Measurements from ENCODE around the gene TRAFD1.

Gene TRAFD1

GRCh38 chr12:112140728-112141127, 15.4 kb downstream of the TRAFD1 start:
- DNase-seq (ENCODE audit: extremely low spot score) = no peak
- CTCF ChIA-PET = no interaction called here
- no peak for TF ChIP-seq FOXM1 (IDR thresholded peaks at IDR 0.05; ENCODE audit: borderline replicate concordance)
- TF ChIP-seq BHLHE40 (IDR thresholded peaks at IDR 0.05; ENCODE audit: borderline replicate concordance) = no peak
- no peak for TF ChIP-seq ARNT (IDR thresholded peaks at IDR 0.05)
- no peak for TF ChIP-seq SUZ12 (IDR thresholded peaks at IDR 0.05)
- no peak for TF ChIP-seq TARDBP (IDR thresholded peaks at IDR 0.05)
- TF ChIP-seq ELF4 (IDR thresholded peaks at IDR 0.05) = no peak
- TF ChIP-seq ZNF384 (IDR thresholded peaks at IDR 0.05) = no peak
- TF ChIP-seq PKNOX1 (IDR thresholded peaks at IDR 0.05) = no peak
- TF ChIP-seq L3MBTL2 (conservative IDR thresholded peaks at IDR 0.05) = no peak
- TF ChIP-seq LEF1 (IDR thresholded peaks at IDR 0.05; ENCODE audit: borderline replicate concordance) = no peak
- no peak for TF ChIP-seq NFRKB (IDR thresholded peaks at IDR 0.05)
- TF ChIP-seq FOXA1 (IDR thresholded peaks at IDR 0.05) = no peak
- TF ChIP-seq HDGF (IDR thresholded peaks at IDR 0.05; ENCODE audit: borderline replicate concordance) = no peak
- TF ChIP-seq FOXK2 (IDR thresholded peaks at IDR 0.05) = no peak
- TF ChIP-seq SP1 (IDR thresholded peaks at IDR 0.05) = no peak
- no peak for TF ChIP-seq CTBP1 (IDR thresholded peaks at IDR 0.05; ENCODE audit: borderline replicate concordance)
- POLR2A ChIA-PET = no interaction called here

- POLR2A ChIA-PET = no interaction called here
- TF ChIP-seq NFRKB (IDR thresholded peaks at IDR 0.05) = no peak
- no peak for TF ChIP-seq HDGF (IDR thresholded peaks at IDR 0.05; ENCODE audit: borderline replicate concordance)
- no peak for TF ChIP-seq PKNOX1 (IDR thresholded peaks at IDR 0.05)
- TF ChIP-seq ELF4 (IDR thresholded peaks at IDR 0.05) = no peak
- TF ChIP-seq FOXK2 (IDR thresholded peaks at IDR 0.05) = no peak
- TF ChIP-seq LEF1 (IDR thresholded peaks at IDR 0.05; ENCODE audit: borderline replicate concordance) = no peak
- no peak for TF ChIP-seq FOXM1 (IDR thresholded peaks at IDR 0.05; ENCODE audit: borderline replicate concordance)
- TF ChIP-seq ARNT (IDR thresholded peaks at IDR 0.05) = no peak
- TF ChIP-seq SP1 (IDR thresholded peaks at IDR 0.05) = no peak
- TF ChIP-seq SUZ12 (IDR thresholded peaks at IDR 0.05) = no peak
- no peak for TF ChIP-seq CTBP1 (IDR thresholded peaks at IDR 0.05; ENCODE audit: borderline replicate concordance)
- TF ChIP-seq FOXA1 (IDR thresholded peaks at IDR 0.05) = no peak
- no peak for TF ChIP-seq BHLHE40 (IDR thresholded peaks at IDR 0.05; ENCODE audit: borderline replicate concordance)
- no peak for DNase-seq (ENCODE audit: extremely low spot score)
- CTCF ChIA-PET = interaction anchor here (0.6 kb wide), 1 partner anchor 848 kb away, joined by 3 read pairs; no protein-coding TSS in a partner anchor
Measured at GRCh38 chr12:112146123-112146522, 20.8 kb downstream of the TRAFD1 start.

- TF ChIP-seq ZNF384 (IDR thresholded peaks at IDR 0.05) = no peak
- TF ChIP-seq FOXA1 (IDR thresholded peaks at IDR 0.05) = no peak
- TF ChIP-seq TARDBP (IDR thresholded peaks at IDR 0.05) = no peak
- TF ChIP-seq FOXM1 (IDR thresholded peaks at IDR 0.05; ENCODE audit: borderline replicate concordance) = no peak
- no peak for TF ChIP-seq ARNT (IDR thresholded peaks at IDR 0.05)
- no peak for TF ChIP-seq FOXK2 (IDR thresholded peaks at IDR 0.05)
- TF ChIP-seq LEF1 (IDR thresholded peaks at IDR 0.05; ENCODE audit: borderline replicate concordance) = no peak
- no peak for TF ChIP-seq SP1 (IDR thresholded peaks at IDR 0.05)
- TF ChIP-seq BHLHE40 (IDR thresholded peaks at IDR 0.05; ENCODE audit: borderline replicate concordance) = no peak
- ChIA-PET POLR2A (no interaction called here), CTCF (no interaction called here)
- no peak for DNase-seq (ENCODE audit: extremely low spot score)
Measured at GRCh38 chr12:112148031-112148513, 22.7 kb downstream of the TRAFD1 start.

- POLR2A ChIA-PET = no interaction called here
- no peak for DNase-seq (ENCODE audit: extremely low spot score)
- CTCF ChIA-PET = no interaction called here
- TF ChIP-seq BHLHE40 (IDR thresholded peaks at IDR 0.05; ENCODE audit: borderline replicate concordance) (no peak), FOXM1 (IDR thresholded peaks at IDR 0.05; ENCODE audit: borderline replicate concordance) (no peak), ARNT (IDR thresholded peaks at IDR 0.05) (no peak), L3MBTL2 (conservative IDR thresholded peaks at IDR 0.05) (no peak), ELF4 (IDR thresholded peaks at IDR 0.05) (no peak)
Measured at GRCh38 chr12:112149596-112149995, 24.2 kb downstream of the TRAFD1 start.

- DNase-seq (ENCODE audit: extremely low spot score) = no peak
- CTCF ChIA-PET = interaction anchor here (0.6 kb wide), 2 partner anchors 108 to 305 kb away, joined by 3 to 10 read pairs; no protein-coding TSS in a partner anchor
- TF ChIP-seq PKNOX1 (IDR thresholded peaks at IDR 0.05) (no peak), CTBP1 (IDR thresholded peaks at IDR 0.05; ENCODE audit: borderline replicate concordance) (no peak), LEF1 (IDR thresholded peaks at IDR 0.05; ENCODE audit: borderline replicate concordance) (no peak), ARNT (IDR thresholded peaks at IDR 0.05) (no peak), FOXA1 (IDR thresholded peaks at IDR 0.05) (no peak)
- POLR2A ChIA-PET = no interaction called here
Measured at GRCh38 chr12:112151766-112152541, 26.6 kb downstream of the TRAFD1 start.

- ChIA-PET CTCF (no interaction called here), POLR2A (no interaction called here)
- TF ChIP-seq HDGF (IDR thresholded peaks at IDR 0.05; ENCODE audit: borderline replicate concordance) (no peak), PKNOX1 (IDR thresholded peaks at IDR 0.05) (no peak), LEF1 (IDR thresholded peaks at IDR 0.05; ENCODE audit: borderline replicate concordance) (no peak), SUZ12 (IDR thresholded peaks at IDR 0.05) (no peak), TARDBP (IDR thresholded peaks at IDR 0.05) (no peak), L3MBTL2 (conservative IDR thresholded peaks at IDR 0.05) (no peak), ZNF384 (IDR thresholded peaks at IDR 0.05) (no peak), FOXM1 (IDR thresholded peaks at IDR 0.05; ENCODE audit: borderline replicate concordance) (no peak), FOXA1 (IDR thresholded peaks at IDR 0.05) (no peak), SP1 (IDR thresholded peaks at IDR 0.05) (no peak), ELF4 (IDR thresholded peaks at IDR 0.05) (no peak), BHLHE40 (IDR thresholded peaks at IDR 0.05; ENCODE audit: borderline replicate concordance) (no peak), FOXK2 (IDR thresholded peaks at IDR 0.05) (no peak), ARNT (IDR thresholded peaks at IDR 0.05) (no peak), CTBP1 (IDR thresholded peaks at IDR 0.05; ENCODE audit: borderline replicate concordance) (no peak)
- no peak for DNase-seq (ENCODE audit: extremely low spot score)
Measured at GRCh38 chr12:112153181-112153892, 28.0 kb downstream of the TRAFD1 start.

Measured in HEK293T (cell line).